HEK293 (cell line): ENCODE data around the gene FGR.

Experiments used
- CTCF ChIP-seq: fragments of 450-650 bp; formaldehyde crosslinking; IDR thresholded peaks from 2 replicates; pipeline ENCODE4 v1.5.1; 2016; ENCODE audit warnings: missing biosample characterization, missing genetic modification characterization
- GLI4 ChIP-seq: fragments of 450-650 bp; formaldehyde crosslinking; IDR thresholded peaks from 2 replicates; pipeline ENCODE4 v1.5.1; 2016; ENCODE audit warnings: missing biosample characterization, missing genetic modification characterization
- GLIS2 ChIP-seq: fragments of 450-650 bp; formaldehyde crosslinking; IDR thresholded peaks from 2 replicates; pipeline ENCODE4 v1.5.1; 2016; ENCODE audit warnings: missing biosample characterization, missing genetic modification characterization
- REST ChIP-seq: fragments of 450-650 bp; formaldehyde crosslinking; IDR thresholded peaks from 2 replicates; pipeline ENCODE4 v1.5.1; 2016; ENCODE audit warnings: missing biosample characterization, missing genetic modification characterization
- ZBTB21 ChIP-seq: fragments of 450-650 bp; formaldehyde crosslinking; IDR thresholded peaks from 2 replicates; pipeline ENCODE4 v1.5.1; 2017; ENCODE audit warnings: missing biosample characterization, missing genetic modification characterization
- ZIC2 ChIP-seq: fragments of 450-650 bp; formaldehyde crosslinking; IDR thresholded peaks from 2 replicates; pipeline ENCODE4 v1.5.1; 2016; ENCODE audit warnings: missing biosample characterization, missing genetic modification characterization
- ZNF138 ChIP-seq: fragments of 450-650 bp; formaldehyde crosslinking; IDR thresholded peaks from 2 replicates; pipeline ENCODE4 v1.5.1; 2016; ENCODE audit warnings: missing biosample characterization, missing genetic modification characterization, borderline replicate concordance
- ZNF18 ChIP-seq: fragments of 450-650 bp; formaldehyde crosslinking; IDR thresholded peaks from 2 replicates; pipeline ENCODE4 v1.5.1; 2016; ENCODE audit warnings: missing biosample characterization, missing genetic modification characterization
- ZNF19 ChIP-seq: fragments of 450-650 bp; formaldehyde crosslinking; IDR thresholded peaks from 2 replicates; pipeline ENCODE4; 2016; ENCODE audit warnings: missing biosample characterization, missing genetic modification characterization, low read depth
- ZNF2 ChIP-seq: fragments of 450-650 bp; formaldehyde crosslinking; IDR thresholded peaks from 2 replicates; pipeline ENCODE4 v1.5.1; 2016; ENCODE audit warnings: missing biosample characterization, missing genetic modification characterization
- ZNF510 ChIP-seq: fragments of 450-650 bp; formaldehyde crosslinking; IDR thresholded peaks from 2 replicates; pipeline ENCODE4 v1.5.1; 2018; ENCODE audit warnings: mild to moderate bottlenecking, missing genetic modification characterization, missing biosample characterization; ENCODE audit not compliant: insufficient replicate concordance
- ZNF792 ChIP-seq: fragments of 450-650 bp; formaldehyde crosslinking; IDR thresholded peaks from 2 replicates; pipeline ENCODE4 v1.5.1; 2016; ENCODE audit warnings: missing biosample characterization, missing genetic modification characterization
- ZNF837 ChIP-seq: fragments of 450-650 bp; formaldehyde crosslinking; IDR thresholded peaks from 2 replicates; pipeline ENCODE4 v1.5.1; 2016; ENCODE audit warnings: missing biosample characterization, missing genetic modification characterization

- TF ChIP-seq REST (tag by site-specific recombination) (no peak), CTCF (tag by site-specific recombination) (no peak), ZNF2 (tag by site-specific recombination) (no peak), ZIC2 (tag by site-specific recombination) (no peak), ZNF19 (tag by site-specific recombination) (no peak), GLIS2 (no peak), ZBTB21 (tag by site-specific recombination) (no peak), GLI4 (tag by site-specific recombination) (no peak), ZNF138 (tag by site-specific recombination) (no peak), ZNF837 (no peak), ZNF510 (tag by site-specific recombination) (no peak), ZNF18 (tag by site-specific recombination) (no peak), ZNF792 (tag by site-specific recombination) (no peak)
Measured at GRCh38 chr1:27622828-27623227, 12.2 kb downstream of the FGR start.
